GM21526 (cell line): ENCODE data around the gene NEDD4L.

Experiments
- ATAC-seq: cut with Tn5 transposase; IDR thresholded peaks from one replicate; pipeline ENCODE4 v1.9.1; 2021; ENCODE audit warnings: moderate library complexity; ENCODE audit not compliant: unreplicated experiment, low FRiP score

The NEDD4L gene

DNA sequence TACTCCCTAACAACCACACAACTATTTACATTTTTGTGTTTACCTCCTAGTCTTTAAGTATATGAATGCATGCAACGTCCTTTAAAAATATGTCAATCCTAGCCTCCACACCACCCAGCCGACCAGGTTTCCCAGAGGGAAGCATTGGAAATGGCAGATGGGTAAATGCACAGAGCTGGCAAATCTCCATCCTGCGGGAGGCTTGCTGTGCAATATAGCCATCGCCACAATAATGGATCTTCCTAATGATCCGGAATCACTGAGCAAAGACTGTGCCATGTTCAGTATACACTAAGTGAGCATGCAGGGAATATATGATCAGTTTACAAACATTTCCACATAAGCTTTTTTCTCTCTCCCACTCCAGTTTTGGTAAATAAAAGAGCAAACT, 131.8 kb downstream of the NEDD4L start:
- no peak for ATAC-seq

DNA sequence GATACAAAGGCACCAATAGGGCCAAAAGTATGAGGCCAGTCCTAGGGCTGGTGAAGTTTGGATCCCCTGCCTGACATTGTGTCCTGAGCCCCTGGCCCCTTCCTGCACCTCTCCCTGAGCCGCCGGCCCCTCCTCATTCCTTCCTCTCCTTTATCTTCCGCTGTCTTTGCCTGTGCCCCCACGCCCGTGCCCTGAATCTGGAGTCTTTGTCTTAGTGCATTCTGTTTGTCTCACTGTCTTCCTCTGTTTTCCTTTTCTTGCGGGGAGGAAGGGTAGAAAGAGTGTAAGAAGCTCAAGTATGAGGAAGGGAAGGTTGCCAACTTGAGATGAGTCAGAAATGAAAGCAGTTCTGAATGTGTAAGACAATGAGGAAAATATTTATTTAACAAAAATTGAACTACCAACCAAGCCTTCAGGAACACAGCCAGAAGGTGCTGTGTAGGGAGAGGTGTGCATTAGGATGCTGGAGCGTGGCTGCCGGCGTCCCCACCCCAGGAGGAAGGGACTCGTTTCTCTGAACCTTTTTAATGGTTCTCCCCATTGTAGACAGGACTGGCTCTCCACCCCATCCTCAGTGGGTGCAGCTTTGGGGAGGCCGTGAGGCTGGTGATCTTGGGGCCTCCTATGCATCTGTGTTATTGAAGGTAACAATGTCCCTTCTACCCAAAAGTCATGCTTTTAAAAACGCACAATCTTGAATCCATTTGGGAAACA, 133.1 kb downstream of the NEDD4L start:
- ATAC-seq, result no peak

DNA sequence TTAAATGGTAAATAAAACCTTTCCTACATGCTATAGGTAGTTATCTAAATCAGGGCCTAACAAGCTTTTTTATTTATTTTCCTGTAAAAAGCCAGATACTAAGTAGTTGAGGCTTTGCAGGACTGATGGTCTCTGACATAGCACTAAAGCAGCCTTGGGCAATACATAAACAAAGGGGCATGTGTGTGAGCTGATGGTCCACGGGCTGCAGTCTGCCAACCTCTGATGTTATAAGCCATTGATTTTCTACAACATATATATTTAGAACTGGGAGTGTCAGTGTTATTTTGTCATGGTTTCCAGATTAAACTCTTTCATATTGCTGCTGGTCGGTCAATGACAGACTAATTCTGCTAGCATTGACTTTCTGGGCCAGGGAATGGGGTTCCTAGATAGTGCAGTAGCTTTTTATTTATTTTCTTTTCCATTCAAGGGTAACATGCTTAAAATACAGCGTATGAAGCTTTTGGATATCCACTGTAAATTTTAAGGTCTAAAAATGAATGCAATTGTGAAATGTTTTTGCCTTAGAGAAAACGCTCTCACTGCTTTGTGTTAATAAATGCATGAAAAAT, 134.0 kb downstream of the NEDD4L start:
- ATAC-seq, result no peak

DNA sequence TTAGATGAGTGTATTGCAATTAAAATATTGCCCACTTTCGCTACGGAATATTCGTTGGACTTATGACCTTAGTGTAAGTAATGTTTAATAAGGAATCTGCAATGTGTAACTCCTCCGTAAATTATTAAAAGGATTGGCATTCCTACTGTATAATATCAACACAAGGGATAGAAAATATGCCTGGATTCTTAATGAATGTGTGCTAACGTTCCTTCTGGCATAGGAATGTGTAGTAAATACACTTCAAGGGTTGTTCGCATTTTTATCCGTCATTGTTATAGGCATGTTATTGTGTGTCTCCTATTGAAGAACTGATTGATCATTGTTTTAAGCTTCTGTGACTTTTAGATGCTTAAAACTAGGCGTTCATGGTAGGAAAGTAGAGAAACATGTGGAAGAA, 134.5 kb downstream of the NEDD4L start:
- ATAC-seq, result no peak

DNA sequence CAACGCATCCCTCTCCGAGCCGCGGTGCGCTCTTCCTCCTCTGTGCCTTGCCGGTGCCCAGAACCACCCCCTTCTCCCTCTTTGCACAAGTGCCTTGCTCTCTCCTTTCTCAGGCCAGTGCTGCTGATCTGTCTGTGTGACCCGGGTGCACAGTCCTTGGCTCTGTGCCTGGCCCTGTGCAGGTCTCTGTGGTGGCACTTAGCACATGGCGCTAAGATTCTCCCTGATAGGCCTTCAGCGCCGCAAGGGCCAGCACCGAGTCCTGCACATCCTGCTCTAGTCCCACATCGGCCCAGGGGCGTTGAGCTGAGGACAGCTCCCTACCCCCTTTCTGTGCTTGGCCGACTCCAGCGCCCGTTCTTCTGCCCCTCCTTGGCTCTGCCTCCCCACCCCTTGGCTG, 136.1 kb downstream of the NEDD4L start:
- ATAC-seq, result no peak

DNA sequence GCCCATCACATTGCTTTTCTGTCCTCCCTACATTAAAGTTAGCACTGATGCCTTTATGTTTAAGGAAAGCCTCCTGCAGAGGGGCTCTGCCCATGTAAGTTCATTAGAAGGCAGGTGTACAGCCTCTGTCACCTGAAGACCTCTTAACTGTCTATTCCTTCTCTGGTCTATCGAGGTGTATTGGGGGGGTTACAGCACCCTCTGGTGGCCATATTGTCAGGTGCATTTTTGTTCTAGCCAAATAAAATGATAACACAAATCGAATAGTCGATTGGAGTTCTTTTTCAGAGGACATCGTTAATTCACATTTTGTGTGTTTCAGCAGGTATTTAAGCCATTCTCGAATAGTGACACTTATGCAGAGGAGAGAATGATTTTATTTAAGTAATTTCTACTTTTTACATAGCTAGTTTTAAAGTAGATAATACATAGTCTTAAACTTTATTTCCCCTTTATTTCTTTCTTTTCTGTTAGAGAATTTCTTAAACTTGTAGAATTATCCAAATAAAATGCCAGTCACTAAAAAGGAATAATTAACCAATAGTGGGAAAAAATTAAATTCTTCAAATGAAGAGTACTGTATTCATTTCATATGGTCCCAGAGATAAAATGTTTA, 136.8 kb downstream of the NEDD4L start:
- ATAC-seq, result no peak

DNA sequence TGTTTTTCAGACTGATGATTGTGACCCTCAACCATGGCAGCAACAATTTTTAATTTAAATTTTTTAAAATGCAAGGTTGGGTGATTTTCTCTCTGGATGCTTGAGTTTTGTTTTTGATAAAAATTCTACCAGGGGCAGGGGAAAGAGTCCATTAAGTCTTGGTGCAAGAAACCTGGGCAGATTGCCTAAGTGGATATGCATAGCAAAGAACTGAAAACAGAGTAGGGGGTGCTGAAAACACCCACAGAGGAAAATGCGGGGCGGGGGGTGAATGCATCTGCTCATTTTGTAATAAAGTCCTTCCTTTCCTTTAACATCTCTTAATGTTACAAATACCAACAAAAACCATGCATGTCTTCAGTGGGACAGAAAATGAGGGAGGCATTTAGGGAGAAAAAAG, 138.0 kb downstream of the NEDD4L start:
- no peak for ATAC-seq

DNA sequence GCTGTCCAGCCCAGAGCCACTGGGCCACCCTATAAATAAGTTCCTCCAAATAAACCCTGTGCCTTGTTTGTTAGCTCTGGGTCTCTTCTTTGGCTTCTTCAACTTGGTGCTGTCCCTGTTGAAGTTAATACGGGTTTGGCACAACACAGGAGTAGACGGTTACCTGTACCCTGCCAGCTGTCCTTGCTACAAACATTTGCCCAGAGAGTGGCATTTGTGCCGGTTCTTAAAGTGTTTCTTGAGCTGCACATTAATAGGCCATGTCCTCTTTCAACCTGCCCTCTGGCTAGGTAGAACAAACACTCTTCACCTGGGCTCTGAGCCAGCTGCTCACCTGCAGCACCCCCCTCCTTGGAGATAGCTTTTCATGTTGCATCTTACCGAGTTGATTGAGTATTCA, 139.2 kb downstream of the NEDD4L start:
- no peak for ATAC-seq

DNA sequence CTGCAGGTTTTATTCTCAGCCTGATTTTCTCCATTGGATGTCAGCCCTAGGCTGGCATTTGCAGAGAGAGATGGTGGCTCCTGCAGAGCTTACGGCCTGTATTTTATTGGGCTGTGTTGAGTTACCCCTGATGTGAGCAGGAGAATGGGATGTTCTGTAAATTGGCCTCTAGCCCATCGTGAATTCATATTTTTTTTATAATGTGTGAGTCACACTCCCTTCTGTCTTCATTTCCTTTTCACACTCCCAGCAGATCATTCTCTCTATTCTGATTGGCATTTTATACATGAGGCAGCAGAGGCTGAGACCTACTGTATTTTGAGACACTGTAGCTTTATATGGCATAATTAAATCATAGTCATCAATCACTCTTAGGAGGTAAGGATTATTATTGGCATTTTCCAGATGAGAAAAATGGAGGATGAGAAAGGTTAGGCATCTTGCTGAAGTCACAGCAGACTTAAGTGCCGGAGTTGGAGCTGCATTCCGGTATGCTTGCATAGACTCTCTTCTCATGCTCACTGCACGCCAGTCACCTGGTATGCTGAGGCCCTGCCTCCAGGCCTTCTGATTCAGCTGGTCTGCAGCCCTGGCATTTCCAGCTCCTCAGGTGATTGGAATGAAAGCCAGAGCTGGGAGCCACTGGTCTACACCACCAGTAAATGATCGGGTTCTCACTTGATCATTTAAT, 142.4 kb downstream of the NEDD4L start:
- no peak for ATAC-seq

DNA sequence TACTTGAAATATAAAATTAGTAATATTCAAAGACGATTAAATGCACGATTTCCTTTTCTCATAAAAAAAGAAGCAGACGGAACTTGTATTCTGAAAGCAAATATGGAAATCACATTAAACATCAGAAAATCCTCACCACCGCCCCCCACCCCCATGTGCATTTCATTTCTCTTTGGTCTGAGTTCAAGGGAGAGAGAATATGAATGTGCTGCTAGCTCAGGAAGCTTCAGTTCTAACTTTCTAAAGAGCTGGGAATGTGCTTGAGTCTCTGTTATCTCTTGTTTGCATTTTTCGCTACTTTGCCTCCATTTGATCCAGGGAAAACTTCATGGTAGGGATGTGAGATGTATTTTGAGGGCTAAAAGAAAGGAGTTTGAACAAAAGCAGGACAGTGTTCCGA, 143.6 kb downstream of the NEDD4L start:
- ATAC-seq, result no peak

DNA sequence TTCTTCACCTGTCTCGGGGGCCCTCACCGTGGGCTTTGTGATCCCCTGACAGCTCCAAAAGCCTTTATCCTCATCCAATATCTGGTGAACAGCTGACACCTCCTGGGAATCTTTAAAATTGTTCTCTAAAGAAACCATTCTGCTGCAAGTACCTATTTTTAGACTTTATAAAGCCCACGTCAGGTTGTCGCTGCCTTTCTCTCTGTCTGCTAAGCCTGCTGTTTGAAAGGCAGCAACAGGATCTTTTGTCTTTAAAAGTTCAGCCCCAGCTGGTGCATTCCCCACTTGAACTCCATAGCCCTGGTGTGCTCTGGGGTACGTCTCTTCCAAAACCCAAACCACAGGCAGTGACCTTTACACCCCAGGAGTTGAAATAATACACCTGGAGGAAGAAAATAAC, 145.0 kb downstream of the NEDD4L start:
- ATAC-seq, result no peak

DNA sequence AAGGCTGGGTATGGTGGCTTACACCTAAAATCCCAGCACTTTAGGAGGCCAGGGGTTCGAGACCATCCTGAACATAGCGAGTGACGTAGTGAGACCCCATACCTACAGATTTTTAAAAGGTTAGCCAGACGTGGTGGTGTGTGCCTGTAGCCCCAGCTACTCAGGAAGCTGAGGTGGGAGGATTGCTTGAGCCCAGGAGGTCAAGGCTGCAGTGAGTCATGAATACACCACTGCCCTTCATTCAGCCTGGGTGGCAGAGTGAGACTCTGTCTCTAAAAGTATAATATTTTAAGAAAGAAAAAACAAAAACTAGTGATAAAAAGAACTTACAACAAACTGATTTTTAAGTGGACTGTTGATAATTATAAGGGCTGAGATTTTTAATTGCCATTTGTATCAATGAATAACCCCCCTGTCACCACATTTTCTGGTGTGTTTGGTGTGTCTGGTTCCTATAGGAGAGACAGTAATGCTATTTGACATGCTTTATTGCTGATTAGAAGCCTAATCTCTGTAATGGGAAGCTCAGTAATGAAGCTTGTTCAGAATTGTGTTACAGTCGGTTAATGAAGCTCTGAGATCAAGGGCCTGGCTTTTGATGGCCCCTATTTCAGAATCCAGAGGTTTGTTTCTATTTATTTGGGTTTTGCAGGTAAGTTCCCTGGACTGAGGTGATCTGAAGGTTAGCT, 147.0 kb downstream of the NEDD4L start:
- no peak for ATAC-seq

DNA sequence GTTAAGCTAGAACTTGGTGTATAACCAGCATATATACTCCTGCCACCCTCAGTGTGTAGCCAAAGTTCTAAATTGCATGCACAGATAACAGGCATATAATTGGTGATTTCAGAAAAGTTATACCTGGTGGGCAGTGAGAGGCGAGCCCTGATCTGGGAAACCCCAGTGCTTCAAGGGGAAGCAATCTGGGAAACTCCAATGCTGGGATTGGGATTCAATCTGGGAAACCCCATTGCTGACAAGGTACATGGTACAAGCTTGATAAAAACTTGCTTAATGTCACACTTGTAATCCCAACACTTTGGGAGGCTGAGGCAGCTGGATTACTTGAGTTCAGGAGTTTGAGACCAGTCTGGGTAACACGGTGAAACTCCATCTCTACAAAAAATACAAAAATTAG, 147.6 kb downstream of the NEDD4L start:
- no peak for ATAC-seq

DNA sequence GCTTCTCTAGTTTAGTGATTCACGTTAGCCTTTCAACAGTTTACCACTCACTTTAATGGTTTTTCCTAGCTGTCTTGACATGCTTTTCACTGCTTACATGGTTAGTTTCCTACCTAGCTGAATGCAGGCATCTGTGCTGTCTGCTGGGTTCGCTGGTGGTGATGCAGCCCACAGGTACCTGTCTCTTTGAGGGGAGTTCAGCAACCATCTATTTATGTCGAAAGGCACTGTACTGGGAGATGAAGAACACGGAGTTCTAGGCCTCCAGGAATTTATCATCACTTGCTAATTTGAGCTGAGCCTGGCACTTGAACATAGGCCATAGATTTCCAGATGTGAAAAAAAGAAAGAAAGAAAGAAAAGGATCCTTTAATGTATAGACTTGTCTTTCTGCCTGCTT, 148.5 kb downstream of the NEDD4L start:
- no peak for ATAC-seq

DNA sequence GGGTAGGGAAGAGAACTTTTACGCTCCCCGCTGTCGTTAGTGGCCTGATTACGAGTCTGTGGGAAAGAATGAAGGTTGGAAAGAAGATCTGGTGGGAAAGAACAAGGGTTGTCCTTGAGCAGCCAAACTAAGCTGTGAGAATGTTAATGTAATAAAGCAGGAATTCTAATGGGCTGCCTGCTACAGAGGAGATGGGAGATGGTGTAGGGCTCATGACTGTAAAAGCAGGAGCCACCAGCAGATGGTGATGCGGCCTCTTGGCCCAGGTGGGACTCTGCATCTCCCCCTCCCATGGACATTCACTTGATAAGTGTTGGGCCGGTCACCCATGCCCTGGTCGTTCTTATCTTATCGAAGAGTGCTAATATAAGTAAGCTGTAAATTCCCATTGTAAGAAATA, 150.0 kb downstream of the NEDD4L start:
- ATAC-seq, result no peak

DNA sequence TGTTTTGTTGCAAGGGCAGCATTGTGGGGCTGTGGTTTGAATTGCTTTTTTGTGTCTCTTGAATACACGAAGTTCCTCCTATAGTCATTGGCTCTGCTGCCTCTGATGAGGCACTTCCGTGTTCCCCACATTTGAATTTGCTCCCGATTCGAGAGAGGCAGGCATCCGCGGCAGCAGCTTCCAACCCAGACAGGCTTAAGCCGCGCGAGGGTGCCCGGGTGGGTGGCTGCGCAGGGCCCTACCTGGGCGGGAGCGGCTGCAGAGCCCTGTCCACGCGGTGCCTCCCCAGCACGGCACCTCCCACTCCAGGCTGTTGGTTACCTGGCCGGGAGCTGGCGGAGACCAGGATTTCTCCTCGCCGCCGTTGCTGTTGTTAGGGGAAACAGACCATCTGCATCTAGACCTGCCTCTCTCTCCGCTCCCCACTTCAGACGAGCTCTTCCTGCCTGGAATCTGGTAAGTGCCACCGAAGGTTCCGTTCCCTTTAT, 151.3 kb downstream of the NEDD4L start:
- ATAC-seq, result no peak

DNA sequence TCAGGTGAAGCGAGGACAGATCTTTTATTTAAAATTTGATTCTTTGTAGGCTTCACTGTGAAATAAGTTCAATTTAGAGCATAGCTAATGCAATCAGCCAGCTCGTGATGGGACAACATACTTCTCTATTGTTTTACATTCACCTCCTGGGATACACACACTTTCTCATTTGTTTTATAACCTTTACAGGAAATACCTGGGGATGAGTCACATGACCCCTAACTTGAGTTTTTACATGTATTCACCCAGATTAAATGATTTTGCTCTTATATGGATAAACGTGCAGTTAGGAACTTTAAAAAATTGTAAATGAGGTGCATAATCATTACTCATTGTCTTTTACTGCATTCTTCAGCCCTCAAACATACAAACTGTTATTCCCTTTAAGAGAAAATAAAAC, 152.1 kb downstream of the NEDD4L start:
- ATAC-seq, result no peak

DNA sequence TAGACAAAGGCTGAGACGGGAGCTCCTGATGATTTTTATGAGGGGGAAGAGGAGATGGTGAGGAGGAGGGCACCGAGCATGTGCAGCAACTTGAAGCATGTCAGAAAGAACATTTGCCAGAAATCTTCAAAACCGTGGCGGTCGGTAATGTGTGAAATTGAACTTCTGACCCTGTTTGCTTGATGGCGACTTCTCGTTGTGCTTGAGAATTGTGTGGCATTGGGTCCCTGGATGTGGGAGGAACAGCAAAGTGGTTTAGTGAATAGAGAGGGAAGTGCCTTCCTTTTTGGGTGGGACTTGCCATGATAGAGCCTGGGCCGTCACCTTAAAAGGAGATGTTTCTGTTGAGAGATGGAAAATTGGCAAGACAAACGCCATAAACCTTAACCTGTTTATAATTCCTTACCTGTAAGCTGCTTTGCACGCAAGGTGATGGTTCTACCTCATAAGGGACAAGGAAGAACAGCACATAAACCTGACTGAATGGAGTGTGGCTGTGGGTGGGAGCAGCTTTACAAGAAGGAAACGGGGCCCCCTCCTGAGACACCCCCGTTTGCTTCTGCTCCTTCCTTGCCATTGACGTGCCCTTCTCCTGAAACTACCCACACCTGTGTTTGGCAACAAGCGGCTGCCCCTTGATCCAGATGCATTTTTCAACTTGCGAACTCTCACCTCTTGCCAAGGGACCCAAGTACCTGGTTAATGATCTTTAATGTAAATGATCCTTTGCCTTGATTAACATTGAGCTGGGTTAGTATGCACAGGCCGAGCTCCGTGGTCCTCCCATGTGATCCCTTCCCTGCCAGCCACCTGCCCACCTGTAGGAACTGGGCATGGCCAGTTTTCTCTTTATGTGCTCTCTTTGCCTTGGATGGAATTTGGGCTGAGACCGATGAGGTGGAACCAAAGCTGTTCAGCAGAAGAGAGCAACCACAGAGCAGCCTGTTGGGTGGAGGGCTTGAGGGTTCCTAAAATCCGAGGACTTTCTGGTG, 153.2 kb downstream of the NEDD4L start:
- no peak for ATAC-seq

DNA sequence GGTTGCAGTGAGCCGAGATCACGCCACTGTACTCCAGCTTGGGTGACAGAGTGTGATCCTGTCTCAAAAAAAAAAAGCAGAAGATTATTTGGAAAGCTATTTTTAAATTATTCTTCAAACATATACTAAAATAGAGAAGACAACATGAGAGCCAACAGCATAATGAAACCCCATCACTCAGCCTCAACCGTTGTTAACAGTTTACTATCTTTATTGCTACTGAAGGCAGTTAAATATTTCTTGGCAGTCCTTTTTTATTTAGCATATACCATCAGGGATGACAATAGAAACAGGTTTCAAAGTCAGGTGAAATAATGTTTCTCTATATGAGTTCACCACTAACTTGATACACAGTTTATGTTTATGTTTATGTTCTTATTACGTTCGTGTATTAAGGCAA, 157.2 kb downstream of the NEDD4L start:
- no peak for ATAC-seq
